ENCODE measurements around the gene XKR7.

The XKR7 gene

DNA sequence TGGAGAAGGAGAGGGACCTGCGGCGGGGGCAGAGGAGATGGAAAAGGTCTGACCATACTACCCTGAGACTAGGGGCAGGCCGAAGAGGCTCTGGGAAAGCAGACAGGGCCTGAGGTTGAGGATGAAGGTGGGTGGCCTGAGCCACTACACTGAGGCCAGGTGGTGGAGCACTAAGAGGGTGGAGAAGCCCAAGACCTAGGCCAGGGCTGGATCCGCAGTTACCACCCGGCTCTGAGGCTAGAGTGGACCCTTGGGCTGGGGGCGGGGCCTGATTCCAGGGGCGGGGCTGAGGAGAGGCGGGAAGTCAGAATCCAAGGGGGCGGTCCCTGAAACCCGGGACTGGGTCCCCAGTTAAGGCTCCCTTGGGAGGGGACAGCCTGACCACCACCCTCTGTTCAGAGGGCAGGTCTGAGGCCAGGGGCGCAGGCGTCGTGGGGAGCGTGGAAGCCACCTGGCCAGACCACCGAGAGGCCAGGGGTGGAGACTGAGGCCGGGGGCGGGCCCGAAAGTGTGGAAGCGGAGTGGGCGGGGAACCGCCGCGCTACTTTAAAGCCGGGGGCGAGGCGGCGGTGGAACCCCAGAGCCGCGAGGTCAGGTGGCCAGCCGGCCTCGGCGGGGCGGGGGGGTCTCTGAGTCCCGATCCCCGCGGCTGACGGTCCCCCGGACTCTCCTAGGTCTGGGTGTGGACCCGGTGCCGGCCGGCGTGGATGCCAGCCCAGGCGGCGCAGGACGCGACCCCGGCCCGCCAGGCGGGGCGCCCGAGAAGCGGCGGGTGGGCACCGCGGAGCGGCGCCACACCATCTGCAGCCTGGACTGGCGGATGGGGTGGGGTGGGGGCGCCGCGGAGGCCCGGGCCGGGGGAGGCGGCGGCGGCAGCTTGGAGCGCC, 50.6 kb downstream of the XKR7 start:
- TF ChIP-seq, protein P1, sequence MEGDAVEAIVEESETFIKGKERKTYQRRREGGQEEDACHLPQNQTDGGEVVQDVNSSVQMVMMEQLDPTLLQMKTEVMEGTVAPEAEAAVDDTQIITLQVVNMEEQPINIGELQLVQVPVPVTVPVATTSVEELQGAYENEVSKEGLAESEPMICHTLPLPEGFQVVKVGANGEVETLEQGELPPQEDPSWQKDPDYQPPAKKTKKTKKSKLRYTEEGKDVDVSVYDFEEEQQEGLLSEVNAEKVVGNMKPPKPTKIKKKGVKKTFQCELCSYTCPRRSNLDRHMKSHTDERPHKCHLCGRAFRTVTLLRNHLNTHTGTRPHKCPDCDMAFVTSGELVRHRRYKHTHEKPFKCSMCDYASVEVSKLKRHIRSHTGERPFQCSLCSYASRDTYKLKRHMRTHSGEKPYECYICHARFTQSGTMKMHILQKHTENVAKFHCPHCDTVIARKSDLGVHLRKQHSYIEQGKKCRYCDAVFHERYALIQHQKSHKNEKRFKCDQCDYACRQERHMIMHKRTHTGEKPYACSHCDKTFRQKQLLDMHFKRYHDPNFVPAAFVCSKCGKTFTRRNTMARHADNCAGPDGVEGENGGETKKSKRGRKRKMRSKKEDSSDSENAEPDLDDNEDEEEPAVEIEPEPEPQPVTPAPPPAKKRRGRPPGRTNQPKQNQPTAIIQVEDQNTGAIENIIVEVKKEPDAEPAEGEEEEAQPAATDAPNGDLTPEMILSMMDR (IDR thresholded peaks at IDR 0.05; ENCODE audit: extremely low read depth, missing control alignments) = no peak

DNA sequence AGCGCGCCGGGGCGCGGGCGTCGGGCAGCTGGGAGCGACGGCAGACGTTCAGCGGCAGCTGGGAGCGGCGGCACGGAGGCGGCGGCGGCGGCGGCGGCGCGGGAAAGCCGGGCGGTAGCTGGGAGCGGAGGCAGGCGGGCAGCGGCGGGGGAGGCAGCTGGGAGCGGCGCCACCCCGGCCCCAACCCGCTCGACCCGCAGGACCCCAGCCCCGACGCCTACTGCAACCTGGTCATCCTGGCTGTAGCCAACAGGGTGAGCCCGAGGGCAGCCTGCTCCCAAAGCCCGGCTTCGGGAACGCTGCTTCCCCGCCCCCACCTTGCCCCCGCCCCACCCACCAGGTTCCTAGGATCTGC, 51.2 kb downstream of the XKR7 start:
- peak; percentile 58 for DNase-seq (ENCODE audit: low spot score)
- TF ChIP-seq, protein P1 (IDR thresholded peaks at IDR 0.05; ENCODE audit: extremely low read depth, missing control alignments) = no peak

More for the DNA sequence above, 50.6 kb downstream of the XKR7 start:
- peak; percentile 81 for DNase-seq (ENCODE audit: low spot score)

DNA sequence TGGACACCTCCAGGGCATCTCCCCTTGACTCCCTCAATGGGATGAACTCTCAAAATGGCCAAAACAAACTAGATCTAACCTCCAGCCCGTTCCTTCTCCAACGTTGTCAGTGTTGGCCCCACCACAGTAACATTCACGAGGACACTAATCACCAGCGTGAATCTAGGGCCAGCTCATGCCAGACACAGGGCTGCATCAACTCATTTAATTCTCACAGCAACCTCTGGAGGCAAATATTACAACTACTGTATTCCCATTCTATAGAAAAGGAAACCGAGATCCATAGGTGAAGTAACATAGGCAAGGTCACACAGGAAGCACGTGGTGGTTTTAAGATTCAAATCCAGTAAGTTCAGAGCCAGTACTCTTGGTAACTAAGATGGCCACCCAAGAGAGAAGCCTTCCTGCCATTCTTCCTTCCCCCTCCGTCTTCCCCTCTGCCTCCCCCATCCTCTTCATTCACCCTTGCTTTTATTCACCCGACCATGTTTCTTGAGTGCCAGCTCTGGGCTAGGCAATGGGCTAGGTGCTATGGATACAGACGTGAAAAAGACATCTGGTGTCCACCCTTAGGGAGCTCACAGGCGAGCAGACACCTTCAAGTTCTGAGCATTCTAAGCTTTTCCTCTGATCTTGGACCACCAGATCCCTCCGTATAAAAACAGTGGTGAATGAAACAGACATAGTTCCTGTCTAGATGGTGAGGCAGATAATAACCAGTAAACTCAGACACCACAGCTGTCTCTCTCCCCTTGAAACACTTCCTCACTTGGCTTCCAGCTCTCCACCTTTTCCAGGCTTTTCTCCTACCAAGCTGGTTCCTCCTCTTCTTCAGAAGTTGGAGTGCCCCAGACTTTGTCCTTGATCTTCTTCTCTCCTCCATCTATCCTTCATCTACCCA, 51.9 kb downstream of the XKR7 start:
- TF ChIP-seq, protein P1 (IDR thresholded peaks at IDR 0.05; ENCODE audit: extremely low read depth, missing control alignments) = no peak
- no peak for DNase-seq (ENCODE audit: low spot score)

DNA sequence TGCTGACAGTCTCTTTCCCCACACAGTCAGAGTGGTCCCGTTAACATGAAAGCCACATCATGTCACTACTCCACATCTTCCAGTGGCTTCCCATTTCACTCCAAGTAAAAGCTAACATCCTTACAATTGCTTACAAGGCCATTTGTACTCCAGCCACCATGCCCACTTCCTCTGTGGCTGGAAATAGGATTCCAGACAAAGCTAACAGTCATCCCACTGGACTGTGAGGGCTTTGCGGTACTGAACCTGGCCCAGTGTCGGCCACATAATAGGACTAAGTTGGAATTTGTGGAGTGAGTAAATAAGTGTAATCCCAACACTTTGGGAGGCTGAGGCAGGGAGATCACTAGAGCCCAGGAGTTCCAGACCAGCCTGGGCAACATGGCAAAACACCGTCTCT, 53.1 kb downstream of the XKR7 start:
- TF ChIP-seq, protein P1 (IDR thresholded peaks at IDR 0.05; ENCODE audit: extremely low read depth, missing control alignments) = no peak
- no peak for DNase-seq (ENCODE audit: low spot score)

DNA sequence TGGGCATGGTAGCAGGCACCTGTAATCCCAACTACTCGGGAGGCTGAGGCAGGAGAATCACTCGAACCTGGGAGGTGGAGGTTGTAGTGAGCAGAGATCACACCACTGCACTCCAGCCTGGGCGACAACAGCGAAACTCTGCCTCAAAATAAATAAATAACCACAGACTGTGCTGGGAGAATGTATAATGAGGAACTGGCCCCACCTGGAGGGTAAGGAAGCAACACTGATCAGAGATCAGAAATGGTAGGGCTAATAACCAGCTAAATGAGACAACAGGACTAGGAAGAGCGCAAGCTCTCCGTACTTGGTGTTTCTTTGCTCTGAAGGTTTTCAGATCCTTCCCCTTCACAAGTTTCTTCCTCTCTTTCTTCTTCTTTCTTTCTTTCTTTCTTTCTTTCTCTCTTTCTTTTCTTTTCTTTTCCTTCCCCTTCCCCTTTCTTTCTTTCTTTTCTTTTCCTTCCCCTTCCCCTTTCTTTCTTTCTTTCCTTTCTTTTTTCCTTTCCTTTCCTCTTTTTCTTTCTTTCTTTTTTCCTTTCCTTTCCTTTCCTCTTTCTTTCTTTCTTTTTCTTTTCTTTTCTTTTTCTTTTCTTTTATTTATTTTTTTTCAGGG, 56.8 kb downstream of the XKR7 start:
- DNase-seq (ENCODE audit: low spot score) = no peak
- TF ChIP-seq, protein P1 (IDR thresholded peaks at IDR 0.05; ENCODE audit: extremely low read depth, missing control alignments) = no peak

DNA sequence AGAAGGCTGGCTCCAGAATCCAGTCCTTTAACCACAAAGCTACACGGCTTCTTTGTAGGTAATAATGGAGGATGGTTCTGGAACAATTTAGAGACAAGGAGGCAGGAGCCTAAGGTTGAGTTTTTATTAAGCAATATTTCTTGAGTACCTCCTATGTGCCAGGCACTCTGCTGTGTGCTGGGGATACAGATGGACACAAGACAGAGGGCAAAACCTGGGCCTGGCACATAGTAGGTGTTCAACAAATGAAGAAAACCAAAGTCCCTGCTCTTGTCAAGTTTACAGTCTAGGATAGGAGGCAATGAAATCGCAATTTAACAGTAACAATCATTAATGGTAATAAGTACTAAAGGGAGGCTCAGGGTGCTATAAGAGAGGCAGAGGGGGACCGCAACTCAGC, 59.7 kb downstream of the XKR7 start:
- TF ChIP-seq, protein P1 (IDR thresholded peaks at IDR 0.05; ENCODE audit: extremely low read depth, missing control alignments) = no peak
- no peak for DNase-seq (ENCODE audit: low spot score)

Measured in GM20000 (cell line).